GM18520 (cell line): ENCODE results near the gene DNAI7.

Experiments used
- ATAC-seq: cut with Tn5 transposase; IDR thresholded peaks from one replicate; pipeline ENCODE4 v1.9.1; 2021; ENCODE audit not compliant: unreplicated experiment

Gene DNAI7

GRCh38 chr12:25186038-25186787 is 8.7 kb downstream of the DNAI7 start:
- peak; percentile 39 for ATAC-seq

- no peak for ATAC-seq
Measured at GRCh38 chr12:25184132-25184531, 10.8 kb downstream of the DNAI7 start.

- no peak for ATAC-seq
Measured at GRCh38 chr12:25182765-25183164, 12.2 kb downstream of the DNAI7 start.

GRCh38 chr12:25162866-25163265 is 32.1 kb downstream of the DNAI7 start:
- no peak for ATAC-seq

- ATAC-seq: no peak
Measured at GRCh38 chr12:25156061-25156460, 38.9 kb downstream of the DNAI7 start.

GRCh38 chr12:25155022-25155576 is 39.9 kb downstream of the DNAI7 start:
- peak; percentile 50 for ATAC-seq

GRCh38 chr12:25152055-25152454 is 42.9 kb downstream of the DNAI7 start:
- no peak for ATAC-seq

GRCh38 chr12:25151476-25151875 is 43.5 kb downstream of the DNAI7 start:
- ATAC-seq: no peak

- ATAC-seq: no peak
Measured at GRCh38 chr12:25146686-25147085, 48.3 kb downstream of the DNAI7 start.

GRCh38 chr12:25135531-25136154 is 59.3 kb downstream of the DNAI7 start:
- no peak for ATAC-seq

GRCh38 chr12:25131270-25131669 is 63.7 kb downstream of the DNAI7 start:
- no peak for ATAC-seq

GRCh38 chr12:25130741-25131188 is 64.2 kb downstream of the DNAI7 start:
- ATAC-seq: no peak

GRCh38 chr12:25126746-25127145 is 68.2 kb downstream of the DNAI7 start:
- no peak for ATAC-seq

- ATAC-seq: no peak
Measured at GRCh38 chr12:25126101-25126500, 68.9 kb downstream of the DNAI7 start.

- no peak for ATAC-seq
Measured at GRCh38 chr12:25124493-25124892, 70.5 kb downstream of the DNAI7 start.

- no peak for ATAC-seq
Measured at GRCh38 chr12:25123126-25123525, 71.8 kb downstream of the DNAI7 start.

GRCh38 chr12:25121916-25122315 is 73.0 kb downstream of the DNAI7 start:
- no peak for ATAC-seq

GRCh38 chr12:25121110-25121509 is 73.8 kb downstream of the DNAI7 start:
- no peak for ATAC-seq

GRCh38 chr12:25119020-25119419 is 75.9 kb downstream of the DNAI7 start:
- no peak for ATAC-seq

- no peak for ATAC-seq
Measured at GRCh38 chr12:25115677-25116076, 79.3 kb downstream of the DNAI7 start.

GRCh38 chr12:25113651-25114050 is 81.3 kb downstream of the DNAI7 start:
- ATAC-seq: no peak

GRCh38 chr12:25110260-25110659 is 84.7 kb downstream of the DNAI7 start:
- ATAC-seq: no peak
